Loucy (cell line): ENCODE results near the gene SELENBP1.

Source experiments
- H2AFZ ChIP-seq: fragments of 200-600 bp; sonication (generic); 2 replicates; pipeline ENCODE4 v1.6.0; 2016; ENCODE audit warnings: antibody characterized with exemption, mild to moderate bottlenecking, low read length, moderate library complexity
- H3F3A ChIP-seq: fragments of 200-600 bp; 2 replicates; pipeline ENCODE4 v1.6.0; 2016; ENCODE audit warnings: antibody characterized with exemption, low read depth, mild to moderate bottlenecking
- H3K27me3 ChIP-seq: fragments of 200-600 bp; sonication (generic); 2 replicates; pipeline ENCODE4 v1.6.1; 2014; ENCODE audit warnings: low read length, mild to moderate bottlenecking; ENCODE audit not compliant: insufficient read depth, poor library complexity, severe bottlenecking
- H3K36me3 ChIP-seq: fragments of 200-600 bp; sonication (generic); 2 replicates; pipeline ENCODE4 v1.6.1; 2016; ENCODE audit warnings: low read length; ENCODE audit not compliant: insufficient read depth
- H3K4me1 ChIP-seq: fragments of 200-600 bp; sonication (generic); 2 replicates; pipeline ENCODE4 v1.5.1; 2014; ENCODE audit warnings: low read length, mild to moderate bottlenecking; ENCODE audit not compliant: insufficient read depth, poor library complexity, severe bottlenecking
- H3K4me2 ChIP-seq: fragments of 200-600 bp; sonication (generic); 2 replicates; pipeline ENCODE4 v1.6.0; 2014; ENCODE audit warnings: antibody characterized with exemption, low read length, low read depth, mild to moderate bottlenecking; ENCODE audit not compliant: poor library complexity, severe bottlenecking
- H3K4me3 ChIP-seq: fragments of 200-600 bp; sonication (generic); 2 replicates; pipeline ENCODE4 v1.5.1; 2014; ENCODE audit warnings: low read length, mild to moderate bottlenecking, mixed read lengths; ENCODE audit not compliant: poor library complexity, severe bottlenecking
- H3K79me2 ChIP-seq: fragments of 200-600 bp; sonication (generic); 2 replicates; pipeline ENCODE4 v1.6.1; 2014; ENCODE audit warnings: low read length; ENCODE audit not compliant: insufficient read depth
- H3K9ac ChIP-seq: fragments of 200-600 bp; sonication (generic); 2 replicates; pipeline ENCODE4 v1.6.0; 2014; ENCODE audit warnings: mild to moderate bottlenecking, low read depth, low read length, moderate library complexity; ENCODE audit not compliant: poor library complexity, severe bottlenecking
- H3K9me2 ChIP-seq: fragments of 200-600 bp; sonication (generic); replicated peaks from 2 replicates; pipeline ENCODE4 v1.6.1; 2016; ENCODE audit warnings: low read depth, low read length, mixed read lengths
- H3K9me3 ChIP-seq: fragments of 200-600 bp; sonication (generic); 2 replicates; pipeline ENCODE4 v1.6.1; 2014; ENCODE audit warnings: mild to moderate bottlenecking, antibody characterized with exemption, low read length, low read depth; ENCODE audit not compliant: insufficient read depth
- H4K20me1 ChIP-seq: fragments of 200-600 bp; sonication (generic); 2 replicates; pipeline ENCODE4 v1.6.0; 2014; ENCODE audit warnings: antibody characterized with exemption, low read length, mild to moderate bottlenecking; ENCODE audit not compliant: insufficient read depth, poor library complexity, severe bottlenecking
- CTCF ChIP-seq: fragments of 200-600 bp; sonication (generic); conservative IDR thresholded peaks from 2 replicates; pipeline ENCODE4 v1.5.1; 2014; ENCODE audit warnings: mild to moderate bottlenecking, antibody characterized with exemption, low read length
- EZH2phosphoT487 ChIP-seq: fragments of 200-600 bp; IDR thresholded peaks from 2 replicates; pipeline ENCODE4 v1.6.1; 2018; ENCODE audit warnings: antibody characterized with exemption, mild to moderate bottlenecking, moderate library complexity, borderline replicate concordance

SELENBP1 gene

GRCh38 chr1:151384584-151384983, 12.1 kb upstream of the SELENBP1 start:
- Histone ChIP-seq H3K27me3 (no peaks in the 10 kb centered on the region), H3K4me1 (no peaks in the 10 kb centered on the region), H3K4me3 (no peak overlapping the region), H3F3A (no peaks in the 10 kb centered on the region), H3K79me2 (no peaks in the 10 kb centered on the region), H3K9ac (no peak overlapping the region), H4K20me1 (no peaks in the 10 kb centered on the region), H3K9me3 (no peaks in the 10 kb centered on the region), H2AFZ (no peak overlapping the region; the same call in 1 of the 2 replicates), H3K36me3 (no peaks in the 10 kb centered on the region), H3K9me2 (no peaks in the 10 kb centered on the region), H3K4me2 (no peak overlapping the region)
- TF ChIP-seq EZH2phosphoT487, result no peak
- TF ChIP-seq CTCF, result no peak

GRCh38 chr1:151377150-151377884, 4.8 kb upstream of the SELENBP1 start:
- TF ChIP-seq CTCF, result no peak
- TF ChIP-seq EZH2phosphoT487, result no peak
- no peaks in the 10 kb centered on the region for H3K9me3 ChIP-seq
- H3K4me3 ChIP-seq, result no peak overlapping the region
- no peaks in the 10 kb centered on the region for H3K9me2 ChIP-seq
- no peaks in the 10 kb centered on the region for H3K27me3 ChIP-seq
- H3K4me2 ChIP-seq, result no peak overlapping the region
- peaks cover 9% of the 10 kb centered on the region for H3K4me1 ChIP-seq
- H2AFZ ChIP-seq, result no peak overlapping the region
- no peaks in the 10 kb centered on the region for H3K36me3 ChIP-seq
- no peak overlapping the region for H3K9ac ChIP-seq
- no peaks in the 10 kb centered on the region for H4K20me1 ChIP-seq
- H3K79me2 ChIP-seq, result no peaks in the 10 kb centered on the region
- H3F3A ChIP-seq, result no peaks in the 10 kb centered on the region

GRCh38 chr1:151373196-151373595, 691 bp upstream of the SELENBP1 start:
- H3K27me3 ChIP-seq, result no peaks in the 10 kb centered on the region
- no peak overlapping the region for H3K9ac ChIP-seq
- H3K9me2 ChIP-seq, result no peaks in the 10 kb centered on the region
- no peak overlapping the region for H3K4me3 ChIP-seq
- no peaks in the 10 kb centered on the region for H3F3A ChIP-seq
- H3K9me3 ChIP-seq, result no peaks in the 10 kb centered on the region
- no peaks in the 10 kb centered on the region for H4K20me1 ChIP-seq
- TF ChIP-seq CTCF, result no peak
- no peaks in the 10 kb centered on the region for H3K79me2 ChIP-seq
- H3K4me2 ChIP-seq, result no peak overlapping the region
- peaks cover 19% of the 10 kb centered on the region for H3K4me1 ChIP-seq
- no peak overlapping the region for H2AFZ ChIP-seq
- no peaks in the 10 kb centered on the region for H3K36me3 ChIP-seq
